H9 (cell line): ENCODE measurements around the gene SPCS1. TPM values are rescaled to one million over a fixed set of nuclear protein-coding genes. Genes with fewer than 3 reads are reported as not detected.
A peak's percentile ranks its signal among the peaks of the same experiment; 100 is the strongest.

ENCODE experiments used
- DNase-seq: peaks from one replicate; pipeline ENCODE4 v3.0.0-alpha.2; 2017
- H2AFZ ChIP-seq: one replicate; pipeline ENCODE4 v1.6.1; 2013; ENCODE audit warnings: mild to moderate bottlenecking, low read length, control low read depth, moderate library complexity
- H2AK5ac ChIP-seq: 2 replicates; pipeline ENCODE4 v1.6.1; 2013; ENCODE audit warnings: low read length, control low read depth, mixed read lengths; ENCODE audit not compliant: insufficient read length
- H2BK120ac ChIP-seq: one replicate; pipeline ENCODE4 v1.6.1; 2013; ENCODE audit warnings: low read depth, mild to moderate bottlenecking, low read length, control low read depth, inconsistent platforms; ENCODE audit not compliant: poor library complexity, severe bottlenecking
- H2BK12ac ChIP-seq: 2 replicates; pipeline ENCODE4 v1.6.1; 2013; ENCODE audit warnings: low read length, control low read depth, mixed read lengths, low read depth; ENCODE audit not compliant: insufficient read length
- H2BK15ac ChIP-seq: 2 replicates; pipeline ENCODE4 v1.6.1; 2013; ENCODE audit warnings: low read depth, low read length, control low read depth
- H2BK20ac ChIP-seq: one replicate; pipeline ENCODE4 v1.6.1; 2013; ENCODE audit warnings: low read depth, mild to moderate bottlenecking, low read length, control low read depth, inconsistent platforms; ENCODE audit not compliant: poor library complexity, severe bottlenecking
- H2BK5ac ChIP-seq: 2 replicates; pipeline ENCODE4 v1.6.1; 2013; ENCODE audit warnings: low read length, control low read depth, mixed read lengths; ENCODE audit not compliant: insufficient read length
- H3K14ac ChIP-seq: 2 replicates; pipeline ENCODE4 v1.6.1; 2013; ENCODE audit warnings: low read length, control low read depth; ENCODE audit not compliant: insufficient read depth
- H3K18ac ChIP-seq: 2 replicates; pipeline ENCODE4 v1.6.1; 2013; ENCODE audit warnings: low read depth, mild to moderate bottlenecking, mixed read lengths, low read length, control low read depth; ENCODE audit not compliant: insufficient read length
- H3K23ac ChIP-seq: 2 replicates; pipeline ENCODE4 v1.6.1; 2013; ENCODE audit warnings: low read length, control low read depth, mixed read lengths, low read depth; ENCODE audit not compliant: insufficient read length
- H3K23me2 ChIP-seq: 2 replicates; pipeline ENCODE4 v1.6.1; 2013; ENCODE audit warnings: low read depth, mild to moderate bottlenecking, mixed read lengths, low read length, control low read depth; ENCODE audit not compliant: insufficient read length, poor library complexity, severe bottlenecking
- H3K27ac ChIP-seq: 2 replicates; pipeline ENCODE4 v1.5.1; 2013; ENCODE audit warnings: low read length, control low read depth, mixed read lengths, low read depth; ENCODE audit not compliant: insufficient read length
- H3K27me3 ChIP-seq: 2 replicates; pipeline ENCODE4 v1.6.1; 2013; ENCODE audit warnings: low read length, control low read depth, inconsistent platforms; ENCODE audit not compliant: insufficient read depth
- H3K4ac ChIP-seq: 2 replicates; pipeline ENCODE4 v1.6.1; 2013; ENCODE audit warnings: low read depth, mild to moderate bottlenecking, control low read depth, inconsistent platforms, low read length, moderate library complexity
- H3K4me1 ChIP-seq: 2 replicates; pipeline ENCODE4 v1.6.1; 2013; ENCODE audit warnings: low read length, control low read depth, inconsistent platforms; ENCODE audit not compliant: insufficient read depth
- H3K4me2 ChIP-seq: 2 replicates; pipeline ENCODE4 v1.6.1; 2013; ENCODE audit warnings: low read length, control low read depth, mixed read lengths; ENCODE audit not compliant: insufficient read length, insufficient read depth
- H3K56ac ChIP-seq: 2 replicates; pipeline ENCODE4 v1.6.1; 2013; ENCODE audit warnings: low read depth, mild to moderate bottlenecking, mixed read lengths, low read length, control low read depth; ENCODE audit not compliant: insufficient read length
- H3K79me1 ChIP-seq: 2 replicates; pipeline ENCODE4 v1.6.1; 2013; ENCODE audit warnings: low read depth, mild to moderate bottlenecking, moderate library complexity, low read length, control low read depth, inconsistent platforms; ENCODE audit not compliant: insufficient read depth, poor library complexity, severe bottlenecking
- H3K79me2 ChIP-seq: 2 replicates; pipeline ENCODE4 v1.6.1; 2013; ENCODE audit warnings: low read length, control low read depth, inconsistent platforms; ENCODE audit not compliant: insufficient read depth
- H3K9ac ChIP-seq: 2 replicates; pipeline ENCODE4 v1.6.1; 2013; ENCODE audit warnings: low read length, control low read depth, mixed read lengths; ENCODE audit not compliant: insufficient read length; ENCODE audit errors: extremely low read depth
- H3K9me3 ChIP-seq: one replicate; pipeline ENCODE4 v1.6.1; 2013; ENCODE audit warnings: low read depth, low read length, inconsistent platforms; ENCODE audit not compliant: control insufficient read depth
- H3T11ph ChIP-seq: one replicate; pipeline ENCODE4 v1.6.1; 2013; ENCODE audit warnings: mild to moderate bottlenecking, low read length, control low read depth, inconsistent platforms
- H4K20me1 ChIP-seq: one replicate; pipeline ENCODE4 v1.6.1; 2013; ENCODE audit not compliant: control insufficient read depth, insufficient read length, insufficient read depth
- H4K5ac ChIP-seq: 2 replicates; pipeline ENCODE4 v1.6.1; 2013; ENCODE audit warnings: low read depth, mild to moderate bottlenecking, mixed read lengths, low read length, control low read depth; ENCODE audit not compliant: insufficient read length
- H4K8ac ChIP-seq: replicated peaks from 2 replicates; pipeline ENCODE4 v1.6.1; 2013; ENCODE audit warnings: low read length, control low read depth, mixed read lengths, low read depth; ENCODE audit not compliant: insufficient read length
- H4K91ac ChIP-seq: 2 replicates; pipeline ENCODE4 v1.6.1; 2013; ENCODE audit warnings: low read depth, mild to moderate bottlenecking, moderate library complexity, mixed read lengths, low read length, control low read depth; ENCODE audit not compliant: insufficient read length
- H3K27ac Mint-ChIP-seq, 3 experiments: 2 replicates in 2 of 3; 3 replicates in 1 of 3; pipeline ENCODE4 v1.8.0; 2020 to 2021; ENCODE audit warnings: mixed read lengths in 3 of 3, mild to moderate bottlenecking in 1 of 3, moderate library complexity in 1 of 3
- H3K27me3 Mint-ChIP-seq: 2 replicates; pipeline ENCODE4 v1.8.0; 2021; ENCODE audit warnings: low read depth, mild to moderate bottlenecking, moderate library complexity, mixed read lengths
- H3K36me3 Mint-ChIP-seq, 3 experiments: 2 replicates in 2 of 3; 3 replicates in 1 of 3; pipeline ENCODE4 v1.8.0; 2020 to 2021; ENCODE audit warnings: low read depth in 3 of 3, mixed read lengths in 3 of 3; ENCODE audit not compliant: insufficient read depth in 1 of 3
- H3K4me1 Mint-ChIP-seq, 2 experiments: 2 replicates each; pipeline ENCODE4 v1.8.0; 2020; ENCODE audit warnings: mixed read lengths in 2 of 2
- H3K4me3 Mint-ChIP-seq, 2 experiments: 2 replicates in 1 of 2; 3 replicates in 1 of 2; pipeline ENCODE4 v1.8.0; 2020 to 2021; ENCODE audit warnings: mild to moderate bottlenecking in 2 of 2, mixed read lengths in 2 of 2, moderate library complexity in 1 of 2
- H3K9me3 Mint-ChIP-seq, 2 experiments: 2 replicates in 1 of 2; 3 replicates in 1 of 2; pipeline ENCODE4 v1.8.0; 2020; ENCODE audit warnings: mild to moderate bottlenecking in 2 of 2, mixed read lengths in 2 of 2, moderate library complexity in 1 of 2
- CTCF ChIP-seq: fragments of 200-600 bp; sonication (generic); conservative IDR thresholded peaks from 3 replicates; pipeline ENCODE4 v1.8.0; 2021; ENCODE audit warnings: antibody characterized with exemption, mild to moderate bottlenecking
- WGBS: extraction: QIAGEN DNeasy Blood & Tissue Kit; methylation state at CpG from one replicate; pipeline ENCODE4 v1.1.7; 2013; ENCODE audit warnings: missing lambda C conversion rate, low lambda C conversion rate, mixed read lengths; ENCODE audit not compliant: insufficient read length; ENCODE audit errors: extremely low coverage; 5-methylcytosine and 5-hydroxymethylcytosine counted together
- total RNA-seq: library from RNA; stranded (reverse); gene quantifications from 2 replicates; pipeline ENCODE4 v1.2.1, GENCODE V29; 2021

The SPCS1 gene
- total RNA-seq, 1 experiment from 2014 or later = 106 TPM

GRCh38 chr3:52684184-52684583 is 21.7 kb upstream of the SPCS1 start:
- peaks cover 24 to 27% of the 10 kb centered on the region in 2 experiments for H3K4me1 Mint-ChIP-seq
- peak overlapping the region; percentile 79 to 93 for H3K4me3 Mint-ChIP-seq
- no peak overlapping the region for H2AFZ ChIP-seq
- H3K4ac ChIP-seq = no peak overlapping the region
- H4K20me1 ChIP-seq = no peaks in the 10 kb centered on the region
- peaks cover 16% of the 10 kb centered on the region for H3K79me1 ChIP-seq
- no peak for TF ChIP-seq CTCF
- H3K9me3 ChIP-seq = no peaks in the 10 kb centered on the region
- no peak overlapping the region for H4K91ac ChIP-seq
- H4K8ac ChIP-seq = no peak overlapping the region
- H3K27me3 Mint-ChIP-seq = peaks cover 3% of the 10 kb centered on the region; the same call in 1 of the 2 replicates
- no peak overlapping the region for H2AK5ac ChIP-seq
- DNase-seq = no peak
- no peak overlapping the region for H3K18ac ChIP-seq
- H3K36me3 Mint-ChIP-seq = peaks cover 35 to 51% (median 49%) of the 10 kb centered on the region in 3 experiments
- no peak overlapping the region for H2BK20ac ChIP-seq
- no CpG with 5 or more reads among the region's 5 CpGs for WGBS
- no peak overlapping the region for H3K9ac ChIP-seq
- no peak overlapping the region for H3K27ac Mint-ChIP-seq
- no peaks in the 10 kb centered on the region for H3K9me3 Mint-ChIP-seq
- H3K14ac ChIP-seq = no peak overlapping the region
- no peak overlapping the region for H3K27ac ChIP-seq
- H3K79me2 ChIP-seq = peaks cover 15% of the 10 kb centered on the region; the same call in 1 of the 2 replicates
- no peak overlapping the region for H2BK15ac ChIP-seq
- H3K23ac ChIP-seq = no peak overlapping the region
- H3K4me2 ChIP-seq = no peak overlapping the region
- H3K56ac ChIP-seq = no peak overlapping the region
- H3K27me3 ChIP-seq = no peaks in the 10 kb centered on the region
- no peak overlapping the region for H2BK5ac ChIP-seq
- H4K5ac ChIP-seq = no peak overlapping the region
- H3T11ph ChIP-seq = no peak overlapping the region
- H3K4me1 ChIP-seq = no peaks in the 10 kb centered on the region
- H3K23me2 ChIP-seq = peaks cover 3% of the 10 kb centered on the region
- no peak overlapping the region for H2BK12ac ChIP-seq
- H2BK120ac ChIP-seq = no peak overlapping the region
